ENCODE data around the gene TCF4. TPM values are rescaled to one million over a fixed set of nuclear protein-coding genes. Genes with fewer than 3 reads are reported as not detected.

TCF4 gene
- total RNA-seq, 2 experiments from 2014 or later, result 75.9 to 76.0 TPM

GRCh38 chr18:55219059-55219458, 368.9 kb downstream of the TCF4 start:
- H3K4me2 ChIP-seq (ENCODE audit: low read length), result no peak overlapping the region
- H3K9me3 ChIP-seq (ENCODE audit: low read length), result no peaks in the 10 kb centered on the region
- peaks cover 3% of the 10 kb centered on the region for H3K4me1 ChIP-seq (ENCODE audit: insufficient read depth, low read length, poor library complexity, severe bottlenecking)
- ChIA-PET POLR2A (interaction anchor here (0.6 kb wide), 1 partner anchor 876 kb away, joined by 3 read pairs; no protein-coding TSS in a partner anchor), CTCF (ENCODE audit: unreplicated experiment) (no interaction called here)
- H4K20me1 ChIP-seq (ENCODE audit: insufficient read depth, low read length), result no peaks in the 10 kb centered on the region
- H3K4me3 ChIP-seq (ENCODE audit: low read depth, low read length, poor library complexity, severe bottlenecking), result no peak overlapping the region
- no peak overlapping the region for H2AFZ ChIP-seq (ENCODE audit: low read length)
- BruUV-seq (replicated peaks), result no TSS peak
- no peak for TF ChIP-seq EZH2phosphoT487 (IDR thresholded peaks at IDR 0.05; ENCODE audit: borderline replicate concordance, low read depth, low read length)
- no peak for TF ChIP-seq CTCF (conservative IDR thresholded peaks at IDR 0.05; ENCODE audit: low read length)
- H3K9me2 ChIP-seq (ENCODE audit: insufficient read depth, low read length), result no peaks in the 10 kb centered on the region
- DNase-seq (ENCODE audit: low spot score), result no peak
- intact Hi-C loops (cut with micrococcal nuclease; ENCODE audit: unreplicated experiment), result no loop called here
- H3K36me3 ChIP-seq (ENCODE audit: insufficient read depth, low read length), result no peaks in the 10 kb centered on the region
- H3K79me2 ChIP-seq (ENCODE audit: insufficient read depth, low read depth, low read length), result no peaks in the 10 kb centered on the region
- H3K27ac ChIP-seq (ENCODE audit: low read depth, low read length, poor library complexity, severe bottlenecking), result no peak overlapping the region

- intact Hi-C loops (cut with micrococcal nuclease; ENCODE audit: unreplicated experiment), result no loop called here
- no peaks in the 10 kb centered on the region for H4K20me1 ChIP-seq (ENCODE audit: insufficient read depth, low read length)
- no peaks in the 10 kb centered on the region for H3K36me3 ChIP-seq (ENCODE audit: insufficient read depth, low read length)
- H3K4me1 ChIP-seq (ENCODE audit: insufficient read depth, low read length, poor library complexity, severe bottlenecking), result no peaks in the 10 kb centered on the region
- ChIA-PET CTCF (ENCODE audit: unreplicated experiment) (no interaction called here), POLR2A (no interaction called here)
- H3K4me2 ChIP-seq (ENCODE audit: low read length), result no peak overlapping the region
- no peak for DNase-seq (ENCODE audit: low spot score)
- no peaks in the 10 kb centered on the region for H3K79me2 ChIP-seq (ENCODE audit: insufficient read depth, low read depth, low read length)
- H3K9me3 ChIP-seq (ENCODE audit: low read length), result no peaks in the 10 kb centered on the region
- H3K4me3 ChIP-seq (ENCODE audit: low read depth, low read length, poor library complexity, severe bottlenecking), result no peak overlapping the region
- H2AFZ ChIP-seq (ENCODE audit: low read length), result no peak overlapping the region
- no peaks in the 10 kb centered on the region for H3K9me2 ChIP-seq (ENCODE audit: insufficient read depth, low read length)
- H3K27ac ChIP-seq (ENCODE audit: low read depth, low read length, poor library complexity, severe bottlenecking), result no peak overlapping the region
- TF ChIP-seq CTCF (conservative IDR thresholded peaks at IDR 0.05; ENCODE audit: low read length) (no peak), EZH2phosphoT487 (IDR thresholded peaks at IDR 0.05; ENCODE audit: borderline replicate concordance, low read depth, low read length) (no peak)
- no TSS peak for BruUV-seq (replicated peaks)
These were observed 373.0 kb downstream of the TCF4 start for GRCh38 chr18:55214969-55215368.

GRCh38 chr18:55214534-55214933, 373.5 kb downstream of the TCF4 start:
- ChIA-PET CTCF (ENCODE audit: unreplicated experiment) (no interaction called here), POLR2A (interaction anchor here (0.6 kb wide), 1 partner anchor 343 kb away, joined by 4 read pairs; no protein-coding TSS in a partner anchor)
- BruUV-seq (replicated peaks), result no TSS peak
- no peaks in the 10 kb centered on the region for H4K20me1 ChIP-seq (ENCODE audit: insufficient read depth, low read length)
- no peaks in the 10 kb centered on the region for H3K9me3 ChIP-seq (ENCODE audit: low read length)
- H3K27ac ChIP-seq (ENCODE audit: low read depth, low read length, poor library complexity, severe bottlenecking), result no peak overlapping the region
- H3K36me3 ChIP-seq (ENCODE audit: insufficient read depth, low read length), result no peaks in the 10 kb centered on the region
- TF ChIP-seq CTCF (conservative IDR thresholded peaks at IDR 0.05; ENCODE audit: low read length) (no peak), EZH2phosphoT487 (IDR thresholded peaks at IDR 0.05; ENCODE audit: borderline replicate concordance, low read depth, low read length) (no peak)
- no peak overlapping the region for H3K4me2 ChIP-seq (ENCODE audit: low read length)
- H3K4me1 ChIP-seq (ENCODE audit: insufficient read depth, low read length, poor library complexity, severe bottlenecking), result no peaks in the 10 kb centered on the region
- no peak overlapping the region for H2AFZ ChIP-seq (ENCODE audit: low read length)
- DNase-seq (ENCODE audit: low spot score), result no peak
- no peaks in the 10 kb centered on the region for H3K9me2 ChIP-seq (ENCODE audit: insufficient read depth, low read length)
- H3K79me2 ChIP-seq (ENCODE audit: insufficient read depth, low read depth, low read length), result no peaks in the 10 kb centered on the region
- no peak overlapping the region for H3K4me3 ChIP-seq (ENCODE audit: low read depth, low read length, poor library complexity, severe bottlenecking)
- intact Hi-C loops (cut with micrococcal nuclease; ENCODE audit: unreplicated experiment), result no loop called here

Data from OCI-LY7 (cell line).